Adrenal gland (tissue), 12 donors: Measurements from ENCODE around the gene SLC34A3. TPM values are rescaled to one million over a fixed set of nuclear protein-coding genes. Genes with fewer than 3 reads are reported as not detected.

ENCODE experiments used
- DNase-seq, 7 donors: peaks; one replicate each; pipeline ENCODE4 v3.0.0-alpha.2; 2019 to 2020
- H3K27ac ChIP-seq, 5 donors: fragments of 200-600 bp; sonication (generic) in 4 of 5; 1 replicate in 3 of 5; 2 replicates in 2 of 5; pipeline versions ENCODE4 v1.5.1 to v1.8.0; 2016 to 2020; ENCODE audit warnings: mild to moderate bottlenecking in 1 of 5
- H3K27me3 ChIP-seq: fragments of 200-600 bp; 2 replicates; pipeline ENCODE4 v1.8.0; 2021
- H3K36me3 ChIP-seq, 2 donors: fragments of 200-600 bp; replicated peaks in 1 of 2; 1 replicate in 1 of 2; 2 replicates in 1 of 2; pipeline versions ENCODE4 v1.5.1 to v1.8.0; 2018 to 2022
- H3K4me1 ChIP-seq, 2 donors: fragments of 200-600 bp; replicated peaks in 1 of 2; 1 replicate in 1 of 2; 2 replicates in 1 of 2; pipeline versions ENCODE4 v1.5.1 to v1.8.0; 2018 to 2021
- H3K4me3 ChIP-seq, 4 donors: fragments of 200-600 bp; sonication (generic) in 3 of 4; one replicate each; pipeline ENCODE4 v1.5.1; 2016 to 2018
- H3K9me3 ChIP-seq, 3 donors: fragments of 200-600 bp; sonication (generic) in 1 of 3; replicated peaks in 1 of 3; 1 replicate in 2 of 3; 2 replicates in 1 of 3; pipeline versions ENCODE4 v1.5.1 to v1.8.0; 2016 to 2021
- CTCF ChIP-seq, 6 experiments: fragments of 450-650 bp in 4 of 6; fragments of 200-600 bp in 2 of 6; sonication (generic) in 1 of 6; IDR thresholded peaks; 1 replicate in 5 of 6; 2 replicates in 1 of 6; pipeline versions ENCODE4 v1.5.1 to v1.8.0; 2016 to 2021; ENCODE audit warnings: antibody characterized with exemption in 6 of 6, mild to moderate bottlenecking in 2 of 6, moderate library complexity in 1 of 6
- POLR2A ChIP-seq, 2 donors: fragments of 450-650 bp; IDR thresholded peaks; one replicate each; pipeline ENCODE4 v1.6.1; 2017; ENCODE audit warnings: antibody characterized with exemption in 2 of 2, mild to moderate bottlenecking in 2 of 2, moderate library complexity in 1 of 2
- WGBS, 4 donors: extraction: QIAGEN DNeasy Blood & Tissue Kit in 2 of 4; methylation state at CpG; one replicate each; pipeline versions ENCODE4 v1.1.5 to v1.1.7; 2013 to 2017; 5-methylcytosine and 5-hydroxymethylcytosine counted together
- intact Hi-C, 2 donors: fragments of 100-400 bp; cut with DNase I; formaldehyde crosslinking; loops; one replicate each; pipeline versions ENCODE4 v1.14.1 to v1.15.0; 2022 to 2023
- polyA plus RNA-seq, 3 donors: library from polyadenylated mRNA; stranded (reverse); fragments of 200-250 nt in 2 of 3; fragments of 350-450 nt in 1 of 3; fragmentation: Illumina TruSeq in 1 of 3; extraction: RNeasy Lipid Tissue Mini Kit (QIAGEN cat#74804) in 1 of 3; gene quantifications; one replicate each; pipeline ENCODE4 v1.2.3, GENCODE V29; 2013 to 2014
- total RNA-seq, 9 donors: library from RNA; depleted of rRNA in 4 of 9; stranded (reverse); fragments of >200 nt in 4 of 9; fragments of 120-200 nt in 1 of 9; fragmentation: NEBNext Ultra II Directional in 1 of 9; extraction: Animal tissue kit (Norgen Biotek cat#: 25700) in 1 of 9; gene quantifications; one replicate each; pipeline versions ENCODE4 v1.1.0 to v1.2.4, GENCODE V29; 2013 to 2023
- donor health status: healthy with polysubstance abuse.
- donor health status: Bipolar disorder and iron deficiency.
- donor health status: DM: yes; HTN: yes; CAD: no.
- donor health status: DM: no; HTN: no; CAD: no.
- donor health status: DM: no; HTN: no; CAD: no.
- donor health status: DM: yes; HTN: yes; CAD: no.

Gene SLC34A3
- total and polyA plus RNA-seq, 12 donors, result not detected

GRCh38 chr9:137227054-137227852 is 3.4 kb upstream of the SLC34A3 start, which contains the start of gene RNF224:
Gene RNF224 (plus strand): TSS chr9:137227502. CDS start chr9:137228336, 834 bp downstream.
- peaks cover 8 to 16% of the 10 kb centered on the region in 2 donors for H3K4me1 ChIP-seq
- no peaks in the 10 kb centered on the region for H3K36me3 ChIP-seq
- intact Hi-C loops, result loop anchor here (5.0 kb wide), 1 partner anchor 110 kb away; no protein-coding TSS in a partner anchor
- no peak within 1 kb of the TSS for H3K4me3 ChIP-seq
- WGBS, 4 donors, result 32 to 46% (median 34%) methylated on average over 17 to 25 of the region's 25 CpGs; no CpG with 5 or more reads in 1 of the 4 donors
- peak; percentile 75 to 89 (median 84) for DNase-seq
- no peak for TF ChIP-seq POLR2A (IDR thresholded peaks at IDR 0.05)
- peak; percentile 74 to 95 (median 90) for TF ChIP-seq CTCF (IDR thresholded peaks at IDR 0.05)
- H3K9me3 ChIP-seq, result no peaks in the 10 kb centered on the region
- H3K27me3 ChIP-seq, result peaks cover 36% of the 10 kb centered on the region
- H3K27ac ChIP-seq, result no peak within 1 kb of the TSS

GRCh38 chr9:137227853-137228505 is 2.7 kb upstream of the SLC34A3 start:
- Histone ChIP-seq H3K9me3 (no peaks in the 10 kb centered on the region), H3K4me1 (peaks cover 2 to 9% of the 10 kb centered on the region in 2 donors), H3K27me3 (peaks cover 42% of the 10 kb centered on the region), H3K4me3 (no peak overlapping the region), H3K36me3 (no peaks in the 10 kb centered on the region), H3K27ac (no peak overlapping the region)
- no peak for DNase-seq
- intact Hi-C loops, result loop anchor here (5.0 kb wide), 1 partner anchor 111 kb away; no protein-coding TSS in a partner anchor
- WGBS, 4 donors, result 25 to 33% (median 29%) methylated on average over 4 to 18 of the region's 18 CpGs
- TF ChIP-seq CTCF (IDR thresholded peaks at IDR 0.05) (no peak), POLR2A (IDR thresholded peaks at IDR 0.05) (no peak)

GRCh38 chr9:137228506-137228967 is 2.2 kb upstream of the SLC34A3 start:
- Histone ChIP-seq H3K4me1 (peaks cover 0 to 8% of the 10 kb centered on the region in 2 donors), H3K36me3 (no peaks in the 10 kb centered on the region), H3K27ac (no peak overlapping the region), H3K4me3 (no peak overlapping the region), H3K9me3 (no peaks in the 10 kb centered on the region), H3K27me3 (peaks cover 42% of the 10 kb centered on the region)
- TF ChIP-seq POLR2A (IDR thresholded peaks at IDR 0.05), result no peak
- TF ChIP-seq CTCF (IDR thresholded peaks at IDR 0.05), result no peak
- intact Hi-C loops, result loop anchor here (5.0 kb wide), 1 partner anchor 111 kb away; no protein-coding TSS in a partner anchor
- 48 to 70% (median 56%) methylated on average over 4 to 29 of the region's 29 CpGs; no CpG with 5 or more reads in 1 of the 4 donors for WGBS, 4 donors
- no peak for DNase-seq
